Right lobe of liver (tissue), 6 donors: ENCODE data around the gene GOT1. TPM values are rescaled to one million over a fixed set of nuclear protein-coding genes. Genes with fewer than 3 reads are reported as not detected.

Experiments used
- ATAC-seq, 4 donors: fragments of 200-7000 bp; cut with Tn5 transposase; one replicate each; pipeline ENCODE4 v1.9.1; 2020; ENCODE audit warnings: mild to moderate bottlenecking in 4 of 4, moderate library complexity in 4 of 4
- DNase-seq, 3 donors: peaks; one replicate each; pipeline ENCODE4 v3.0.0-alpha.2; 2020
- H3K27ac ChIP-seq, 3 donors: fragments of 200-600 bp; one replicate each; pipeline ENCODE4 v1.8.0; 2022
- H3K27me3 ChIP-seq, 2 donors: fragments of 200-600 bp; one replicate each; pipeline ENCODE4 v1.8.0; 2022
- H3K36me3 ChIP-seq, 4 donors: fragments of 200-600 bp; sonication (generic) in 1 of 4; one replicate each; pipeline versions ENCODE4 v1.5.1 to v1.8.0; 2017 to 2022; ENCODE audit warnings: control low read depth in 1 of 4
- H3K4me1 ChIP-seq, 4 donors: fragments of 200-600 bp; sonication (generic) in 1 of 4; one replicate each; pipeline versions ENCODE4 v1.5.1 to v1.8.0; 2017 to 2022; ENCODE audit warnings: control low read depth in 1 of 4
- H3K4me3 ChIP-seq, 3 donors: fragments of 200-600 bp; one replicate each; pipeline ENCODE4 v1.8.0; 2022
- H3K9me3 ChIP-seq, 4 donors: fragments of 200-600 bp; sonication (generic) in 1 of 4; one replicate each; pipeline versions ENCODE4 v1.5.1 to v1.8.0; 2017 to 2022; ENCODE audit warnings: control low read depth in 1 of 4
- CTCF ChIP-seq, 4 donors: fragments of 200-600 bp in 3 of 4; fragments of 450-650 bp in 1 of 4; IDR thresholded peaks; one replicate each; pipeline versions ENCODE4 v1.5.1 to v1.8.0; 2016 to 2022; ENCODE audit warnings: antibody characterized with exemption in 4 of 4, mild to moderate bottlenecking in 2 of 4
- POLR2A ChIP-seq: fragments of 450-650 bp; IDR thresholded peaks from one replicate; pipeline ENCODE4 v1.6.1; 2017; ENCODE audit warnings: antibody characterized with exemption, mild to moderate bottlenecking
- WGBS: methylation state at CpG from one replicate; pipeline ENCODE4 v1.1.6; 2018; ENCODE audit warnings: low coverage, low lambda C conversion rate; ENCODE audit not compliant: insufficient coverage; ENCODE audit errors: missing lambda C conversion rate; 5-methylcytosine and 5-hydroxymethylcytosine counted together
- intact Hi-C, 2 donors: fragments of 100-400 bp; cut with DNase I; formaldehyde crosslinking; loops; one replicate each; pipeline versions ENCODE4 v1.11.2 to v1.14.1; 2022
- total RNA-seq, 6 experiments: library from RNA; depleted of rRNA in 2 of 6; stranded (reverse); fragments of >200 nt in 2 of 6; fragmentation: NEBNext Ultra II Directional in 3 of 6; extraction: Animal tissue kit (Norgen Biotek cat#: 25700) in 3 of 6; gene quantifications; one replicate each; pipeline versions ENCODE4 v1.1.0 to v1.2.4, GENCODE V29; 2016 to 2023
- donor health status: DM: no; HTN: yes; CAD: no.
- donor health status: DM: no; HTN: no; CAD: no.
- donor health status: DM: no; HTN: no; CAD: no.
- donor health status: DM: no; HTN: yes; CAD: no.
- donor health status: DM: no; HTN: yes; CAD: no.

The GOT1 gene
- total RNA-seq, 6 experiments from 2014 or later: 118 to 356 (median 173) TPM

- H3K27me3 ChIP-seq: no peaks in the 10 kb centered on the region
Measured at GRCh38 chr10:99456207-99456930, 25.9 kb upstream of the GOT1 start.

GRCh38 chr10:99451981-99452380 is 21.6 kb upstream of the GOT1 start:
- 27% methylated on average over 1 of the region's 1 CpG for WGBS
- intact Hi-C loops: no loop called here
- no peaks in the 10 kb centered on the region for H3K27me3 ChIP-seq
- H3K4me1 ChIP-seq: peaks cover 0 to 10% (median 0%) of the 10 kb centered on the region in 4 donors
- DNase-seq (no peak), ATAC-seq (no peak)
- H3K36me3 ChIP-seq: no peaks in the 10 kb centered on the region
- H3K4me3 ChIP-seq: no peak overlapping the region
- TF ChIP-seq POLR2A (no peak), CTCF (IDR thresholded peaks at IDR 0.05) (no peak)
- no peak overlapping the region for H3K27ac ChIP-seq
- no peaks in the 10 kb centered on the region for H3K9me3 ChIP-seq

More at GRCh38 chr10:99456207-99456930, 25.9 kb upstream of the GOT1 start:
- no peak for ATAC-seq
- Histone ChIP-seq H3K36me3 (no peaks in the 10 kb centered on the region), H3K9me3 (no peaks in the 10 kb centered on the region), H3K4me1 (no peaks in the 10 kb centered on the region), H3K4me3 (no peak overlapping the region), H3K27ac (no peak overlapping the region)
- intact Hi-C loops: no loop called here
- DNase-seq: no peak
- WGBS: 82% methylated on average over 2 of the region's 3 CpGs
- TF ChIP-seq CTCF (IDR thresholded peaks at IDR 0.05) (no peak), POLR2A (no peak)

GRCh38 chr10:99451499-99451788 is 21.0 kb upstream of the GOT1 start:
- H3K9me3 ChIP-seq: no peaks in the 10 kb centered on the region
- no peaks in the 10 kb centered on the region for H3K27me3 ChIP-seq
- intact Hi-C loops: no loop called here
- H3K36me3 ChIP-seq: no peaks in the 10 kb centered on the region
- TF ChIP-seq POLR2A (no peak), CTCF (IDR thresholded peaks at IDR 0.05) (no peak)
- ATAC-seq: no peak
- no peak overlapping the region for H3K4me3 ChIP-seq
- peaks cover 0 to 10% (median 0%) of the 10 kb centered on the region in 4 donors for H3K4me1 ChIP-seq
- H3K27ac ChIP-seq: no peak overlapping the region
- WGBS: 49% methylated on average over 5 of the region's 5 CpGs
- no peak for DNase-seq

GRCh38 chr10:99450624-99451498 is 20.4 kb upstream of the GOT1 start:
- WGBS: 5% methylated on average over 6 of the region's 6 CpGs
- H3K27ac ChIP-seq: no peak overlapping the region
- H3K9me3 ChIP-seq: no peaks in the 10 kb centered on the region
- TF ChIP-seq POLR2A: no peak
- no peak for TF ChIP-seq CTCF (IDR thresholded peaks at IDR 0.05)
- no peaks in the 10 kb centered on the region for H3K27me3 ChIP-seq
- no peaks in the 10 kb centered on the region for H3K36me3 ChIP-seq
- ATAC-seq (peak; percentile 40 to 88 (median 83)), DNase-seq (no peak)
- intact Hi-C loops: no loop called here
- no peak overlapping the region for H3K4me3 ChIP-seq
- H3K4me1 ChIP-seq: peaks cover 0 to 10% (median 0%) of the 10 kb centered on the region in 4 donors
